HG02763 (cell line): Measurements from ENCODE around the gene KCNQ1.

Source experiments
- ATAC-seq: cut with Tn5 transposase; IDR thresholded peaks from one replicate; pipeline ENCODE4 v1.9.1; 2021; ENCODE audit warnings: mild to moderate bottlenecking, moderate library complexity; ENCODE audit not compliant: unreplicated experiment

The KCNQ1 gene

GRCh38 chr11:2725368-2726300, 280.8 kb downstream of the KCNQ1 start:
- no peak for ATAC-seq

GRCh38 chr11:2726964-2727363, 282.2 kb downstream of the KCNQ1 start:
- no peak for ATAC-seq

GRCh38 chr11:2728128-2728662, 283.4 kb downstream of the KCNQ1 start:
- no peak for ATAC-seq

GRCh38 chr11:2728663-2729332, 284.0 kb downstream of the KCNQ1 start:
- no peak for ATAC-seq

GRCh38 chr11:2729841-2730240, 285.0 kb downstream of the KCNQ1 start:
- ATAC-seq, result no peak

- ATAC-seq, result no peak
Measured at GRCh38 chr11:2730272-2731129, 285.7 kb downstream of the KCNQ1 start.

GRCh38 chr11:2731130-2732125, 286.6 kb downstream of the KCNQ1 start:
- no peak for ATAC-seq

GRCh38 chr11:2732261-2732939, 287.6 kb downstream of the KCNQ1 start:
- ATAC-seq, result no peak

GRCh38 chr11:2732940-2733628, 288.3 kb downstream of the KCNQ1 start:
- no peak for ATAC-seq

- no peak for ATAC-seq
Measured at GRCh38 chr11:2734181-2735052, 289.6 kb downstream of the KCNQ1 start.

GRCh38 chr11:2735053-2735589, 290.3 kb downstream of the KCNQ1 start:
- no peak for ATAC-seq

GRCh38 chr11:2736577-2737225, 291.9 kb downstream of the KCNQ1 start:
- ATAC-seq, result no peak

- no peak for ATAC-seq
Measured at GRCh38 chr11:2737226-2737590, 292.4 kb downstream of the KCNQ1 start.

GRCh38 chr11:2737866-2738265, 293.1 kb downstream of the KCNQ1 start:
- ATAC-seq, result no peak

GRCh38 chr11:2738551-2739431, 294.0 kb downstream of the KCNQ1 start:
- no peak for ATAC-seq
